HG03039 (cell line): ENCODE data around the gene SDK1.

ENCODE experiments used
- ATAC-seq: cut with Tn5 transposase; IDR thresholded peaks from one replicate; pipeline ENCODE4 v1.9.1; 2021; ENCODE audit warnings: mild to moderate bottlenecking, moderate library complexity; ENCODE audit not compliant: unreplicated experiment

SDK1 gene

DNA sequence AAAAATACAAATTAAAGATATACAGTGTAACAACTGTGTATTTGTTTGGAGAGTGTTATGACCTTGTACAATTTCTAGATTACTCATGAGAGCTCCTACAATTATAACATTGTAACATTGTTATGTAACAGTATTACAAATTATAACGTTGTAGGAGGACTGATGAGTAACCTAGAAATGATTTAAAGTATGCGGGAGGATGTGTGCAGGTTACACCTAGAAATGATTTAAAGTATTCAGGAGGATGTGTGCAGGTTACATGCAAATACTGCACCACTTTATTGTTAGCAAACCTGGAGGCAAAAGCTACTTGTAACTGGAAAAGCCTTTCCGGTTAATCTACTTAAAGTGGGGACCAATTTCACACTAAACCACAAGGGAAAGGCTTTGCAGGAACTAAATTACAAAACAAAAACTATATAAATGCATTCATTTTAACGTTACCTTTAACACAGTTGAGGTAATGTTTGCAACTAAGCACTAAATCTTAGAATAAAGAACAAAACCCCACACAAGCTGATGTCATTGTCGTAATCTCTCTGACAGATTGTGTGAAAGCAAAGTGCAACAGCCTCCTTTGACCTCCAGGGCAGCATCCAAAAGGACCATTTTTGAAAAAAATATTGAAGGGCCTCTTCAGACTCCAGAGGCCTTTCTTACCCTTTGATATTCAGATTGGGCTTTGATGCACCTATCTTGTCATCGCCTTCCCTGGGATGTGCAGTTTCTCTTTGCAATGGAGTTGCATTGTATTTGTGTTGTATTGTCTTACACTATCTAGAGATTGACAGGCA, 858.9 kb downstream of the SDK1 start:
- ATAC-seq: no peak

DNA sequence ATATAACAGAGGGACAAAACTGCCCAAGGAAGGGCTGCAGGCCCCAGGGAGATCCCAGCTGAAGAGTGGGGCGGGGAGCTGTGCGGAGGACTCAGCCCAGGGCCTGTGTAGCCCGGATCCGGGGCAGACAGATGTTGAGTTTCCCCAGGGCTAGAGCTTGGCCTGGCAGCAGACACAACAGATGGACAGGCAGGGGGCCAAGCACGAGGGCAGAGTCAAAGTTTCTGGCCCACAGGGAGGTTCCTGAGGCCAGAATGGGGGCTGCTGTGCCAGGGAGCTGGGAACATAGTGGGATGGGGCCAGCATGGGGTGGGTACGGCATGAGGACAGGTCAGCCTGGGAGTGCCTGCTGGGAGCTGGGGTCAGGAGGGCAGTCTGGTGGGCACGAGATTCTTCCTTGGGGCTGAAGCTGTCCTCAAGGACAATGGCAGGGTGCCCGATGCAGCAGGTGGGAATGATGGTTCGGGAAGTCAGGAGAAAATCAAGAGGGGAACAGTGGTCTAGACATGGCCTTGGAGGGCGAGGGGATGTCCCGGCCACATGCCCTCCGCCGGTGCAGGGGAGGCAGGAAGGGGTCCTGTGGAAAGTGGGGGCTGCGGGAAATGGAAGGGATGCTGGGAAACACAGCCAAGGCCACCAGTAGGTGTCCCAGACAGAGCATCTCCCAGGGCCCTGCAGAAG, 862.0 kb downstream of the SDK1 start:
- no peak for ATAC-seq

DNA sequence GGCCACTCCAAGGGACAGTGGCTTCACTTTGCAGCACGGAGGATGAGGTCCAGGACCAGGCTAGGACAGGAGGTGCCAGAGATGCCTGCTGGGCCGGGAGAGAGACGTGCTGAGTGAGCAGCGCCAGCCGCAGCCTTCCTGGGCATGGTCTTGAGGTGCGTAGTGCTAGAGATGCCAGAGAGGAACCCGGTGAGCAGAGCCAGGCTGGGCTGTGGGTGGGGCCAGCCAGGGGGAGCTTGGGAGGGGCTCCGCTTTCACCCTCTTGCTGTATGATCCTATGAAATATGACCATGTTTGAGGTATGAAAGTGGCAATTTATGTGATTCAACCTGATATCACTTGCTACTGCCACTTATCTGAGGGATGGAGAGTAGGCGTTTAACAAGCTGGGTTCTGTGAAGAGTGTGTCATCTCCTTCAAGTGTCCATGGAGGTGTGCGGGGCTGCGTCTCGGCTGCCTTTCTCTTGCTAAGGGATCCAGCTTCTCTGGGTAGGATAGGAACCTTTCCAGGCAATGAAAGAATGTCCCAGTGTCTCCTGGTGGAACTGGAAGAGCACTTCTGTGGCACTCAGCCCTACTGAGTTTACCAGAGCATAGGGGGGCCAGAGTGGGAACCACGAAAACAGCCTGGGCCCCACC, 862.6 kb downstream of the SDK1 start:
- no peak for ATAC-seq

DNA sequence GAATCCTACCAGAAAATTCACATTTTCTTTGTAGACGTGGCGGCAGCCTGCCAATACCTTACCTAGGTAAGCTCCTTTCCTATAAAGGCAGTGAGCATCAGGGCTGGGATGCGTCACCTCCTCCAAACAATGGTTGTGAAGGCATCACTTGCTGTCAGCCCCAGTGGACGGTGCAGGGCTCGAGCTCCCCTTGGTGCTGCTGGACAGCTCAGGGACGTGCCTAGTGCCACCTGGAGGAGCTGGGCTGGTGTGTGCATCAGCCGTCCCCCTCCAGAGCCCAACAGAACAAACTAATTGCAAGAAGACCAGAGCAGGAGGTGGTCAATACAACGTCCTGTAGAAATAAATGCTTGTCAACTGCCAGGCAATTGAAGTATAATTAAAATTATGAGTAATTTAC, 863.5 kb downstream of the SDK1 start:
- no peak for ATAC-seq

DNA sequence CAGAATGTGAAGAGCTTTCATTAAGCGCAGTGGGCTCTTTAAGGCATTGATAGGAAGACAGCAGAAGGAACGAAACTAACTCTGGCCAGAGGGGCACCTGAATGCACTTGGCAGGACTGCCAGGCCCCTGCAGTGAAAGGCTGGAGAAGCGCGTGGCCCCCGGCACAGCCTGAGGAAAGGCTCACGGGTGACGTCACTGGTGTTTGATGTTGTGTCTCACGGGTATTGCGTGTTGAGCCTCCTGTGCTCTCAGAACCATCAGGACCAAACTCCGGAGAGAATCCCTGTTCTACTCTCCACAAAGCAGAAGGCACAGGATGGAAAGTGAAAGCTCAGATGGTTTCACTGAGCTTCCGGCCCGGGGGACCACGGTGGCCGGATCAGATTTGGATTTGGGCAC, 865.3 kb downstream of the SDK1 start:
- ATAC-seq: no peak

DNA sequence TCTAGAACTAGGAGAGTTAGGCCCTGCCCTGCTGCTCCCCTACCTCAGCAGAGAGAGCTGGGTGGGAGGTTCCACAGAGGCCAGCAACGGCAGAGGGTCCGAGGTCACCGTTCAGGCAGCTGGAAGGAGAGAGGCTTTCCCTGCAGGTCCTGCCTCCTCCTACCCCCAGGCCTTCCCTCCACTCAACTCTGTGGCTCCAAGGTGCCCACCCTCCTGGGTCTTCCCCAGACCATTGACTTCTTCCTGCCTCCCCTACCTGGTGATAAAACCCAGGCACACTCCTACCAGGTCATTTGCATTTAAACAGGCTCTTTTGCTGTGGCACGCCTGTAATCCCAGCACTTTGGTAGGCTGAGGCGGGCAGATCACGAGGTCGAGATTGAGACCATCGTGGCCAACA, 865.8 kb downstream of the SDK1 start:
- ATAC-seq: no peak

DNA sequence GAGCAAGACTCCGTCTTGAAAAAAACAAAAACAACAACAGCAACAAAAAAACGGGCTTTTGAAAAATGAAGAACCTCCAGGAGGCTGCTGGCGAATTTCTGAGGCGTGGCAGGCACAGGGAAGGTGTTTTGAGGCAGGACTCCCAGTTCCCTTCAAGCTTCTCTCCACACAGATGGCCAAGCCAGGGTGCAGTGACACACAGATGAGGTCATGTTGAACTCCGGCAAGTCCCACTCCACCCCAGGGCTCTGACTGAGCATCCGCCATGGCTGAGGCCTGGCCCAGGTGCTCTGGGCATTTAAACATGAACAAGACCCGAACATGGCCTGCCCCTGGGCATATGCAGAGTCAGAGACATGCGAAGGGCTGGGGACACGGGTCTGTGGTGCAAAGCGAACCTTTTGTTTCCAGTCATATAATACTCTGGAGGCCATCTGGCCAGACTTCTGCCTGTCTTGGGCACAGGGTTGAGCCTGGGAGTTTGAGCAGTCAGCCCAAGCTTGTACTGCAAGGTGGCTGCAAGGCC, 866.4 kb downstream of the SDK1 start:
- no peak for ATAC-seq

DNA sequence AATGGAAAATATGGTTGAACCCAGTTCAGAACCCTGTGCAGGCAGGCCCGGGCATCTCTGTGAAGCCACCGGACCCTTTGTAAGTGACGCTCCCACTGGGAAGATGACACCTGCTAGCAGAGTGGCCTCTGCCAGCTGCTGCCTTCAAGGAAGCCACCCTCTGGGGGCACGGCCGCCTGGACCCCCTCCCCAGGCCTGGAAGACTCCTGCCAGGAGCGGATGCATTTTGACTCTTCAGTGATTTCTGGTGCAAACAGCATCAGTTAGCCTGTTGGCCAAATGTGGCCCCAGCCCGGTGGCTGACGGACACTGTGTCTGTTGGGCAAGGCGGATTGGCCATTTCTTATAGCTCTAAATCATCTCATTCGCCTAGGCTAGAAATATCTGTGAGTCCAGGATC, 867.0 kb downstream of the SDK1 start:
- ATAC-seq: no peak

DNA sequence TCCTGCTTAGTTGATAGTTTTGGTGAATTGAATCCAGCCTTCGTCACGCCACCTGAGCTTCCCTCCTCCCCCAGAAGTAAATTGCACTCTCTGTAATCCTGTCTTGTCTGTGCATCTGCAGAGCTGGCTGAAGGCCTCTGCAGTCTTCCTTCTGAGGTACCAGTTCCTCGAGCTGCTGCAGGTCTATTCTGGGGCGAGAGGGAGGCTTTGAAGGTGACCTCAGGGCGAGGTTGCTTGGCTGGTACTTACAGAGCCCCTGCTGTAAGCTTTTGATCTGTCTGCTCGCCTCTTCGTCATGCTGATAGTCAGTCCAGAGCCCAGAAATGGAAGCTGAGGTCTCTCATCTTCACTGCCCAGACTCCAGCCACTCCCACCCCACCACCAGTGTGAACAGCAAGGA, 867.5 kb downstream of the SDK1 start:
- no peak for ATAC-seq

DNA sequence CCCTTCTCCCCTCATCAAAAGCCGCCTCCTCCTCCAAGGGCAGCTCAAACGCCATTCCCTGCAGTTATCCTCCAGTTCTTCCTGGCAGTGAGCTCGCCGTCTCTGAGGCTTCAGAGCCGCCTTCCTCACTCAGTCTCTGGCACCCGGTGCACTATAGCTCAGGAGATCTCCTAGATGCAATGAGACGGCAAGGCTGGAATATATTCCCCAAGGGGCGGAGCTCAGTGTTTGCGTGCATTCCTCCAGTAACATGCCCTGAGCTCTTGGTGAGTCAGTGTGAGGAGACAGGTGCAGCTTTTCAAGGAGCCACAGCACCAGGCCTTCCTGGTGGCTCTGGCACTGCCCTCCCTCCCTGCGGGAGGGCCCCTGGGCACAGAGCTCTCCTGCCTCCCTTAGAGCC, 868.4 kb downstream of the SDK1 start:
- ATAC-seq: no peak

DNA sequence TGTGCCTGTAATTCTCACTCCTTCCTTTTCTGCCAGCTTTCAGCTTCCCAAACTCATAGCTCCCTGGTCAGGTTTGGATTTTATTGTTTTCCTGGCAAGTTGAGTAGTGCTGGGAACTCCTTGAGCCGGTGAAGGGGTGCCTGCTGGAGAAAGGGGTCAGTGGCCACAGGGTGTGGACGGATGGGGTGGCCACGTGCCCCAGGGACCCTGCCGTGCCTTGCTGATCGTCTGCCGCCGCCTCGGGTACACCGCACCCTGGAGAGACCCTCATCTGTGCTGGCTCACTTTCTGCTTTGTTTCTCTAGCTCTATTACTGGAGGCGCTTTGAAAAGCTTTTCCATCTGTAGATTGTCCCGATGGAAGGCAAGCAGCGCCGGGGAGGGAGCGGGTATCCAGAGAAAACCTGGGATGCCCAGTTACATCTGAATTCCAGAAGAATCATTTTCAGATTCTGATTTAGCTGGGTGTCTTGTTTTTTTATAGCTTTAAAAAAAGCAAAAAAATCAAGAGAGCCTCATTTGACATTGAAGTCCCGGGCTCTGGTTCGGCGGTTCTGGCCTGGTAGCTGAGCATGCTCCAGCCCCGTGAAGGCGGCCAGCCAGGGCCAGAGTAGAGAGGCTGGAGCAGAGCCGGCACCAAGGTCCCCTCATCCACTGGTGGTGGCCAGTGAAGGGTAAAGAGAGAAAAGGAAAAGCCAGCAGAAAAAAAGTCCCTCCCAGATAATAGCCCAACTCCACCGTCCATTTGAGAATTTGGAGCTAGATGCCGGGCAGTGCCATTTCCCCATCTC, 870.1 kb downstream of the SDK1 start:
- ATAC-seq: no peak

DNA sequence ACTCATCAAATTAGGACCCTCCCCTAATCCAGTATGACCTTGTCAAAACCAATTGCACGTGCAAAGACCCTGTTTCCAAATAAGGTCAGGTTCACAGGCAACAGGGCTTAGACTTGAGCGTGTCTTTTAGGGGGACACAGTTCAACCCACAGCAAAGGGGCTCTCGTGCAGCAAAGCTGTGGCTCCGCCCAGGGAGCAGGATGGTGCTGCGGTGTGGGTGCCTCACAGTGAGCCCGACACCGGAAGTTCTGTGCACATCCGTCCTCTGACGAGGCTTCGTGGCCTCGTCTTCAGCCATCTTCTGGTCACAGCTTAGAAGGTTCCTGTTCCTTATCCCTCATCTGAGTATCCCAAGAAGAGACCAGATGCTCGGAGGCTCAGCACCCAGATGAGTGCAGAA, 871.8 kb downstream of the SDK1 start:
- ATAC-seq: no peak

DNA sequence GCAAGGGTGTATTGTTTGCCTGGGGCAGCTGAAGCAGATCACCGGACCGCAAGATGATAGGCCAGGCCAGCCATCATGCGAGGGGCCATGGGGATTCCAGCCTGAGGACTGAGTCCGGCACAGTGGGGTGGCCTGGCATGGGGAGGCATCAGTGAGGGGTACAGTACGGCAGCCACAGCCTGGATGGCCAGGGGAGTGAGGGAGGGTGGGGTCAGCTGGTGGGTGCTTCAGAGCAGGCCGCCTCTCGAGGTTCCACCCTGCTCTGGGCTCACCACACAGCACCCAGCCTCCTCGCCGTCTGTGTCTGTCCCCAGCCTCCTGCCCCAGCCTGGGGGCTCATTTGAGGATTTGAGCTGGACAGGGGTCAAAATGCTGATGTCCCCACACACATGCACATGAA, 872.6 kb downstream of the SDK1 start:
- ATAC-seq: no peak

DNA sequence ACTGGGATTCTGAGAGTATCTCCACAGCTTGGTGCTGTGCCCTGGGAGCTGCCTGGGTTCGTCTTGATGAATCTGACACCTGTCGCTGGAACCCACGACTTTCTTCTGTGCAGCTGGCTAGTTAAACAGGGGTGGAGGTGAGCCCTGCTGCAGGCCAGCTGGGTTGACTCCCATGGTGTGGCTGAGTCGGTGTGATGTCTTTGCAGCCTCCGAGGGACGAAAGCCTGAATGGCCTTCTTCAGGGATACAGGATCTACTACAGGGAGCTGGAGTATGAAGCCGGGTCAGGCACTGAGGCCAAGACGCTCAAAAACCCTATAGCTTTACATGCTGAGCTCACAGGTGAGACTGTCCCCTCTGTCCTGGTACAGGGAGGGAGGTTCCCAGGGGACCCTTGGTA, 873.0 kb downstream of the SDK1 start:
- no peak for ATAC-seq

DNA sequence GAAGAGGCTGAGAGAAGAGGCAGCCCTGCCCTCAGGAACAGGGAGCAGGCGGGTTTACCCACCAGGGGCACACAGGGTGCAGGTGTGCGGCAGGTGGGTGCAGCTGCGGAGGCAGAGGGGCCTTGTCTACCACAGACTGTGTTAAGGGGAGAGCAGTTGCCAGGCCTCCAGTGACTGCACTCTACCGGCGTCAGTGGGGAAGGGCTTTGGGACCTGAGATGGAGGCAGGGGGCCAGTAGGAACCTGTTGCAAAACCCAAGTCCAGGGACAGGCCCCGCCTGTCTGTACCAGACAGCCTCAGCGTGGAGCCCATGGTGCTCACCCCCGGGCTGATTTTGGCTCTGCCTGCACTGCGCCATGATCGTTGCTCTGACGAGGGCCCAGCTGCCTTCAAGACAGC, 873.4 kb downstream of the SDK1 start:
- ATAC-seq: no peak

DNA sequence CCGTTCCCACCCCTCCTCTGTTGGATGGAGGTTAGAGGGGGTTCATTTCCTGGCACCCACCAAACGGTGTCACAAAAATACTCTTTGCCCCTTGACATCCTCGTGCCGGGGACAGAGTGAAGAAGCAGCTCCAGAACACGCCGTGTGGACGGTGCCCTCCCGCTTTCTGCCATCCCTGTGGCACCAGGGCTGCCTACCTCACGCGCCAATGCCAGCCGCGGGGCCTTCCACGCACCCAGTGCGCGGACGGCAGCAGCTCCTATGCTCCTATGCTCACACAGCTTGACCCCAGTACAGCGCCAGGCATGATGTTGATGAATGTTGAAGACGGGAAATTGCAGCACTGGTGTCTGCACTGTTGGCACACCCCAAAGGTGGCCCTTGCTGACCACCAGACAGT, 873.8 kb downstream of the SDK1 start:
- ATAC-seq: no peak

DNA sequence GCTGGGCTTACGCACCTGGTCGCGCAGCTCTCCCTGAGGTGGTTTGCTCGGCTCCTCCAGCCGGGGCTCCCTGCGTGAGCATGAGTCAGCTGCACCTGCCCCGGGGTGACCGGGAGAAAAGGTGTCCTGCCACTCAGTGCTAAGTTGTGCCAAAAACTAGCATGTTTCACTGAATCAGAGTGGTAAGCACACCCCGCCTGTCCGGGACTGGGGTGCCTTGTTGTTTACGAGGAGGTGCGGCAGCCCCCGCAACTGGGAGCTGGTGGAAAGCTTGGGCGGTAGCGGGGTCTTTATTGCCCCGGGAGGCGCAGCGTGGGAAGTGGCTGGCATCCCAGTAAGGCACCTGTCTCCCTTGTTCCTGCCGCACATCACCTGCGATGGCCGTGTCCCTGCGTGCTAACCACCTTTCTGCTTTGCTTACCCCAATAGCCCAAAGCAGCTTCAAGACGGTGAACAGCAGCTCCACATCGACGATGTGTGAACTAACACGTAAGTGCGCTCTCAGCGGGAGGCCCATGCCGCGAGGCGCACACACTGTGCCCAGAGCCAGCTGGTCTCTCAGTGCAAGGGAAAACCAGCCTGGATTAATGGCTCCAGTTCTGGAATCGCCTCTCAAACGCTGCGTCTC, 874.4 kb downstream of the SDK1 start:
- no peak for ATAC-seq

DNA sequence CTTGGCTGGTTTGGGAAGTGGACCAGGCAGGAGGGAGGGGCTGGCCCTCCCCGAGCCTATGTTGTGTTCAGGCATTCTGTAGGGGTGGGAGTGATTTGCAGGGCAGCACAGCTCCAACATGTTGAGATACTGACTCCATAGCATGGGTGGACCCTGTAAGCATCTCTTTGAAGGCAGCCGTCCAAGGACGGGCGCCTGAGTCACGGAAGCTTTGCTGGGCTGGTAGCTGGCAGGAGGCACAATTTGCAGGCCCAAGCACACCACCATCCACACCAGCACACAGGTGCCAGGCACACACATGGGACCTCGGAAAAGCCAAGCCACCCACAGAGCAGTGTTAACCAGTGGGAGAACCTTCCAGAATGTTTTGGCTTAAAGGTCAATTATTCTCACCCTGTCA, 875.9 kb downstream of the SDK1 start:
- no peak for ATAC-seq

DNA sequence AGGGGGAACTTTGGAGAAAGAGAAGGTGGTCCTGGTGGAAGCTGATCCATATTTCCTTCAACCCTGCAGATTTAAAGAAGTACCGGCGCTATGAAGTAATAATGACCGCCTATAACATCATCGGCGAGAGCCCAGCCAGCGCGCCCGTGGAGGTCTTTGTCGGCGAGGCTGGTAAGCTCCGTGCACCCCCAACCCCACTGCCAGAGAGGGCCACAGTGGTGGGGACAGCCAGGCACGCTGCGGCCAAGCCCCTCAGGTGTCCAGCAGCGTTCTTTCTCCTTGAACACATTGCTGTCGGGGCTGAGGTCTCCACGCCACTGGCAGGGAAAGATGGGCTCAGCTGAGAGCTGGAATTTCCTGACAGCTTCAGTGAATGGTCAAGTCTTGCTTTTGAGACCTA, 877.4 kb downstream of the SDK1 start:
- ATAC-seq: no peak

DNA sequence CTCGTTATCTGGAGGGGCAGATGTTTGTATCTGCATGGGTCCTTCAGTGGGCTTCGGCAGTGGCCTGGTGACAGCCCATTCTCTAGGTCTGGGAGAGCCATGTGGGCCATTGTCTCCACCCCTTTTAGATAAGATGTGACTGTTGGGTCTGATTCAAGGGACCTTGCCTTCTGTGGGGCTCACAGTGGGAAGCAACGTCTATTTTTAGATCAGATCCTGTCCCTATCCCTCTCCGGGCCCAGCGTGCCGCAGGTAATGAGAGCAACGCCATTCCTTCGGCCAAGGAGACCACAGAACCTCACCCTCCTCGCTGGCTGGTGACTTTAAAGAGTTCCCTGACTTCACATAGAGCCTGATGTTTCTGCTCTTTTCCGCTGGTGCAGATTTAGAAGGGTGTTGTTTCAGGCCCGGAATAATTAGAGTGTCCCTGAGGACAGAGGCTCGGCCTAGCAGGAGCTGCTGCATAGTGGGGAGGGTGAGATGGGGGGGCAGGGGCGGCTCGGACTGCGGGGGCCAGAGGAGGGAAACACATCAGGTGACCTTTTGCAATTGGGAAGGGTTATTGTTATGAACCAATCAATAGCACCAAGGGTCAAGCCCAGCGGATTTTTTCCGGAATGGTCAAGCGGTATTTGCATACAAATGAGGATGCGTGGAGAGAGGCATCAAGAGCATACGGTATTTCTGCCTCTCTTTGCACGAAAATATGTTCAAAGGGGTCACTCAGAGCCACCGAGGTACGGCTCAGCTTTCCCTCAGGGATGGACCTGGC, 878.0 kb downstream of the SDK1 start:
- no peak for ATAC-seq
